Subcutaneous adipose tissue (tissue), 4 donors: ENCODE data around the gene FAM89A. TPM values are rescaled to one million over a fixed set of nuclear protein-coding genes. Genes with fewer than 3 reads are reported as not detected.

Experiments
- total RNA-seq, 4 donors: library from RNA; depleted of rRNA; stranded (reverse); fragments of >200 nt; gene quantifications; one replicate each; pipeline ENCODE4 v1.1.0, GENCODE V29; 2016
- TF ChIP-seq, protein P1 (sequence below): fragments of 450-650 bp; IDR thresholded peaks from one replicate; pipeline ENCODE4 v1.5.1; 2016; ENCODE audit warnings: low read depth, mild to moderate bottlenecking, control low read depth, antibody characterized with exemption, moderate library complexity

FAM89A gene
- total RNA-seq, 4 donors from 2014 or later = 69.5 to 222 (median 140) TPM

DNA sequence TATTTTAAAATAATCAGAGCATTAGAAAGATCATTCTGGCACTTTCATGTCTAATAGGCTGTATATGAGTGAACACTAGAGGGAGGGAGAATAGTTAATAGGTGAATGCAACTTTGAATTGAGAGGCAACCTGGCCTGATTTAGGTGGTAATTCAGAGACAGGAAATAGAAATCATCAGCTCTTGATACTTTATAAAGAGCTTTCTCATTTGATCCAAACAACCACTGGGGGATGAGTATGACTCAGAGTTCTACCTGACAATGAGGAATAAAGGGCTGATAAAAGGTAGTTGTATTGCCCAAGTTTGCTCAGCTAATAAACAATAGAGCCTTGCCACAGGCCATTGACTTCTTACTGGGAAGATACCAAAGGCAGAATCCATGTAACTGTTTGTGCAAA lies 5.2 kb upstream of the FAM89A start:
- TF ChIP-seq, protein P1, sequence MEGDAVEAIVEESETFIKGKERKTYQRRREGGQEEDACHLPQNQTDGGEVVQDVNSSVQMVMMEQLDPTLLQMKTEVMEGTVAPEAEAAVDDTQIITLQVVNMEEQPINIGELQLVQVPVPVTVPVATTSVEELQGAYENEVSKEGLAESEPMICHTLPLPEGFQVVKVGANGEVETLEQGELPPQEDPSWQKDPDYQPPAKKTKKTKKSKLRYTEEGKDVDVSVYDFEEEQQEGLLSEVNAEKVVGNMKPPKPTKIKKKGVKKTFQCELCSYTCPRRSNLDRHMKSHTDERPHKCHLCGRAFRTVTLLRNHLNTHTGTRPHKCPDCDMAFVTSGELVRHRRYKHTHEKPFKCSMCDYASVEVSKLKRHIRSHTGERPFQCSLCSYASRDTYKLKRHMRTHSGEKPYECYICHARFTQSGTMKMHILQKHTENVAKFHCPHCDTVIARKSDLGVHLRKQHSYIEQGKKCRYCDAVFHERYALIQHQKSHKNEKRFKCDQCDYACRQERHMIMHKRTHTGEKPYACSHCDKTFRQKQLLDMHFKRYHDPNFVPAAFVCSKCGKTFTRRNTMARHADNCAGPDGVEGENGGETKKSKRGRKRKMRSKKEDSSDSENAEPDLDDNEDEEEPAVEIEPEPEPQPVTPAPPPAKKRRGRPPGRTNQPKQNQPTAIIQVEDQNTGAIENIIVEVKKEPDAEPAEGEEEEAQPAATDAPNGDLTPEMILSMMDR = no peak

DNA sequence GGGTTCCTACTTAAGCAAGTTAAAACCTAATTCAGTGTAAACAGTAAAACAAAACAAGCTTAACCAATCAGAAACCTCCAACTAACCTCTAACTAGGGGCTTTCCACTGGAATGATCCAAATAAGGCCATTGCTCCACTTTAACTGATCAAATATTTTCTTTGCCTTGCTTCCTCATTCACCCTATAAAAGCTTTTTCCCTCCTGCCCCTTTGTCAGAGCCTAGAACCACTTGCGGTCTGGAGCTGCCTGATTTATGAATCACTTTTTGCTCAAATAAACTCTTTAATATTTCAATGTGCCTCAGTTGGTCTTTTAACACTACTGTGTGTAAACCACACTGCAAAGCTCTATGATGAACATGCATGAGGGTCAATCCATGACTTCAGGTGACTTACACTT lies 4.5 kb upstream of the FAM89A start:
- TF ChIP-seq, protein P1 = no peak

DNA sequence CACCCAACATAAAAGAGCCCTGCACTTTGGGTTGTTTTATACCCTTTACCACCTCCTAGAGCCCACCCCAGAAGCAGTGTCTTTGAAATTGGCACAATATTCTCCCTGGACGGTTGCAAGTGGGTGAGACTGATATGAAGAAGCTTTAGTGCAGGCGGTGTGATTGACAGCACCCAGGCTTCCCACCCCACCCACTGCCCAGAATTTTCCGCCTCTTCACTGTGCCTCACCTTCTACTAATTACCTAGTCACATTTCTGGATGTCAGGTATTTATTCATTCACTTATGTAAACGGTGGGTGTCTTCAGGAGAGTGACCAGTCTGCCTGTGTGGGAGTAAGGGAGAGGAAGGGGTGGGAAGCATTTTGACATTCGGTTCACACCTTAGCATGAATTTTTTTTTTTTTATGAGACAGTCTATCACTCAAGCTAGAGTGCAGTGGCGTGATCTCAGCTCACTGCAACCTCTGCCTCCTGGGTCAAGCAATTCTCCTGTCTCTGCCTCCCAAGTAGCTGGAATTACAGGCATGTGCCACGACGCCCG lies 1.7 kb upstream of the FAM89A start:
- TF ChIP-seq, protein P1 = no peak

DNA sequence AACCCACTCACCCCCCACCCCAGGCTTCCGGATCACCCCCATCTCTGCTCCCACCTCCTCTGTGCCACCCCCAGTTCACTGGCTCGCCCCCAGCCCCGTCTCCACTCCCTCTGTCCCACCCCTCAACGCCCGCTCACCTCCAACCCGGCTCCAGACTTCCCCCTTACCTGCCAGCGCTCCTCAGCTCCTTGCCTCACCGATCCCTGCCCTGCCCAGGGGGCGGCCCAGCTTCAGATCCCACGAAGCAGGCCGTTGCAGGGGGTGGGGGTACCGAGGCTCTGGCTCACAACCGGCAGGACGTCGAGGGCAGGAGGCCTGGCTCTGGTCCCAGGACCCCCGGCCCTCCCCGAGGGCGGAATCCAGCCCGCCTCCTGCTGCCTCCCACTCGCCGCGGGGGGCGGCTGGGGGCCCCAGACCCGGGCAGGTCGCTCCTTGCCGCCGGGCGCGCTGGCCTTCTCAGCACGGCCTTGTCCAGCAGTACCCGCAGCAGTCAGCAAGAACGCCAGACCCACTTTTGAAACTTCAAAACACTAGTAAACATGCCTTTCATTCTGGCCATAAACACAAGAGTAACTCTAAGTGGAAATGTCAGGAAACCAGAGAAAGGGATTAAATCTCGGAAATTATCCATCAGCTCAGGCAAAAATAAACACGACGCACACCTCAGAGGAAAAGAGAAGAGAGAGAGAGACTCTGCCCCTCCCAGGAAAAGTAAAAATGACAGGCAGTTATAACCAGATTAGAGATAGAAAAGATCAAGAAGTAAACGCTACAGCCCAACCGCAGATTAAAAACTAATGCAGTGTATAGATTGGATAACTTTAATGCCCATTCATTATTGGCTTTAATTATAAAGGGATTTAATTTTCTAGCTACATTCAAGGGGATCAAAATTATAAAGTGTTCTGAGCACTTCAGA lies 1.0 kb upstream of the FAM89A start:
- TF ChIP-seq, protein P1 = no peak

DNA sequence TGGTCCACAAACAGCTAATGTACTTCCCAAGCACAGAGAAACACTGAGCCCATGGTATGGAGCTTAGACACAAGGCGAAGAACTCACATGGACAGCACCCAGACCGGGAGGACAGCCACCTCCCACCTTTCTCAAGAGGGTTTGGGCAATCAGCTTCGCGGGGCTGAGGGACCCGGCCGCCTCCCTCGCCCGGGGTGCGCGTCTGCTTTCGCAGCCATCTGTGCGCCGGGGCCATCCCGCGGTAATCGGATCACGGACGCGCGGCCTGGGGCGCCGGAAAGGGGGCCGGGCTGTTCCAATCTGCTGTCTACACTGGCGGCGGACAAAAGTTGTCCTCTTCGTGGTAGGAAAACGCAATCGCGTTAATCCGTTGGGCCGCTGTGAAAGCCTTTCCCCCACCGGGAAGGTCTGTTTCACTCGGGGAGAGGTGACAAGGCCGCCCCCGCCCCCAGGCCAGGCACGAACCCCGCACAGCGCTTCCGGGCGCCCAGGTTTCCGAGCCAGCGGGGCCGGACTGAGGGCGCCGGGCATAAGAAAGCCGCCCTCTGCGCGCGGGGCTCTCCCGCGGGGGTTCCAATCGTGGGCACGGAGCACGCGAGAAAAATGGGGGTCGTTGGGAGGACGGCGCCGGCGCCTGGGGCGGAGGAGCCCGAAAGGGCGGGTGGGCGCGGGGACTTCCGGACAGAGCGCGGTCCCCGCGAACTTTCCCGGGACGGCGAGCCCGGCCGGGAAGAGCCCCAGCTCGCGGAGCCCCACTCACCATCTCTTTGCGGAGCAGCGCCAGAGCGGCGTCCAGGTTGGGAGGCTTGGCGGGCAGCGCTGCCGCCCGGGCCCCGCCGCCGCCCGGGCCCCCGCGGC lies 664 bp downstream of the FAM89A start:
- TF ChIP-seq, protein P1 = no peak

DNA sequence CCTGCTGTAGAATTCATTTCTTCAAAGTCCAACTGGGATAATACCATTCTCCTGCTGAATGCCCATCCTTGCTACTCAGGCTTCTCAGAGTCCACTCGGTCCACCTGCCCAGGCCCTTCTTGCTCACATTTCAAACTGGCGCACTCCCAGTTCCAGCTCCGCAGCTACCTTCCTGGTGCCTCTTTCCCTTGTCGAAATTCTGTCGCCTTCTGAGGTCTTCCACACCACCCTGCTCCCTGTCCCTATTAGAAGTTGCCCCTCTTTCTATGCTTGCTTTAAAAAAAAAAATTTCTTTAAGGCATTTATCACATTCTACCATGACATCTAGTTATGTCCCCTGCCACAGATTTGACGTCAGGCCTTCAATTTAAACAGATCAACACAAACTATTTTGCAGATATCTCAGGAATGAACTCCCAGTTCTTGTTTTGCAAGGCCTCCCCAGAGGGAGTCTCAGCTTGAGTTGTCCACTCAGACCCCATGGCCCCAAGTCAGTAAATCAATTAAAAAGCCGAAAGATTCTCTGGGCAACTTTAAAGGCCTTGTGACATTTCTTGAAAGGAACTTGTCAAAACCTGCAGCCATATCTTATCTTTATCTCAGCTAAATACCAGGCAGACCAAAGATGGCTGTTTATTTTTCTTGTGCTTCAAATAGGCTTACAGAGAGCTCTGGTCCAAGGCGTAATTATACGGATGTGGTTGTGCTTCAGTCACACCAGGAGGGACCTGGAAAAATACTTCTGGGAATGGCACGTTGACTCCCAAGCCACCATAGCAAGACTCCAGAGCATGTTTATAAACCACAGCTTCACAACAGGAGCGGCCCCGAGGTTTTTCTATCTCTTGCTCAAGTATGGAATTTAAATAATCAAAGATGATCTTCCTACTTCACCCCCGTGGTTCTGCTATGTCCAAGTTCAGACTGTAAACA lies 2.2 kb downstream of the FAM89A start:
- TF ChIP-seq, protein P1 = no peak
